ENCODE measurements around the gene LRRC34. TPM values are rescaled to one million over a fixed set of nuclear protein-coding genes. Genes with fewer than 3 reads are reported as not detected.

Gene LRRC34, protein sequence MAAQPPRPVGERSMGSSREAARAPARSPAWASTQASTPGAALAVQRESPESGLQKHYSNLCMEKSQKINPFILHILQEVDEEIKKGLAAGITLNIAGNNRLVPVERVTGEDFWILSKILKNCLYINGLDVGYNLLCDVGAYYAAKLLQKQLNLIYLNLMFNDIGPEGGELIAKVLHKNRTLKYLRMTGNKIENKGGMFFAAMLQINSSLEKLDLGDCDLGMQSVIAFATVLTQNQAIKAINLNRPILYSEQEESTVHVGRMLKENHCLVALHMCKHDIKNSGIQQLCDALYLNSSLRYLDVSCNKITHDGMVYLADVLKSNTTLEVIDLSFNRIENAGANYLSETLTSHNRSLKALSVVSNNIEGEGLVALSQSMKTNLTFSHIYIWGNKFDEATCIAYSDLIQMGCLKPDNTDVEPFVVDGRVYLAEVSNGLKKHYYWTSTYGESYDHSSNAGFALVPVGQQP
- total RNA-seq (2022; extraction: Qiagen RNA extraction; ENCODE audit: low read depth): not detected in 5 replicates

DNA sequence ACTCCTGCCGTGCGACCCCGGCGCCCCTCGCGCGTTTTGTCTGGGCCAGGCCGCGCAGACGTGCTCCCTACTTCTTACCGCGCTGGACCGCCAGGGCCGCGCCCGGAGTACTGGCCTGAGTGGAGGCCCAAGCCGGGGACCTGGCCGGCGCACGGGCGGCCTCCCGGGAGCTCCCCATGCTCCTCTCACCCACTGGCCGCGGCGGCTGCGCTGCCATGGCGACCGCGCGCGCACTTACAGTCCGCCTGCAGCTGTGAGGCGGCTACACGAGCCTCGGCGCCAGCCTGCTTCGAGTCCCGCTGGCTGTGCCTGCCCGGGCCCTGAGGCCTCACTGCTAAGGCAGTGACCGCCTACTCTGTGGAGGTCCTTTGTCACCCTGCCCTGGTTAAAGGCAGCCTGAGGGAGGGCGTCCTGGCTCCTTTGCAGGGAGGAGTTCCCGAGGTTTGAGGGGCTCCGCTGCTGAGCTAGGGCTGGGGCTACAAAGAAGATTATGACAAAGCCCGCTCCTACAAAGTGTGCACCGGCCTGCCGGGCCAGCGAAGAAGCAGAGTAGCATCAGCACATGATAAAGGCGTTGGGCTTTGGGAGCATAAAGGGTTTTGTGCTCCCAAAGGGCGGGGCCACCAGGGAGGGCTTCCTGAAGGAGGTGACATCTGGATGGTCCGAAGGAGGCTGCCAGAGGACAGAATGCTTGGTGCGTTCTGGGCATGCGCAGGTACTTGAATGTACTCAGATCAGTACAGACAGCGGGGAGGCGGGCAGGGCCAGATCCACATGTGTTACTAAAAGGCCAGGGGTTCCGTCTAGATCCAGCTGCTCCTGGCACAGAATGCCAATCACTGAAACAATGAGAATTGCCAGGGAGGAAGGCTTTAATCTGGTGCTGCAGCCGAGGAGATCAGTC is at the start of gene LRRC34, which contains the start of gene LRRIQ4:
Gene LRRC34, minus strand, starts transcription at position 573 of the 904 bp plus-strand sequence. Its CDS starts 356 bp downstream, at position 217.
Gene LRRIQ4, plus strand, starts transcription at position 539 of the 904 bp plus-strand sequence. CDS start 9,052 bp downstream, outside the sequence.

DNA sequence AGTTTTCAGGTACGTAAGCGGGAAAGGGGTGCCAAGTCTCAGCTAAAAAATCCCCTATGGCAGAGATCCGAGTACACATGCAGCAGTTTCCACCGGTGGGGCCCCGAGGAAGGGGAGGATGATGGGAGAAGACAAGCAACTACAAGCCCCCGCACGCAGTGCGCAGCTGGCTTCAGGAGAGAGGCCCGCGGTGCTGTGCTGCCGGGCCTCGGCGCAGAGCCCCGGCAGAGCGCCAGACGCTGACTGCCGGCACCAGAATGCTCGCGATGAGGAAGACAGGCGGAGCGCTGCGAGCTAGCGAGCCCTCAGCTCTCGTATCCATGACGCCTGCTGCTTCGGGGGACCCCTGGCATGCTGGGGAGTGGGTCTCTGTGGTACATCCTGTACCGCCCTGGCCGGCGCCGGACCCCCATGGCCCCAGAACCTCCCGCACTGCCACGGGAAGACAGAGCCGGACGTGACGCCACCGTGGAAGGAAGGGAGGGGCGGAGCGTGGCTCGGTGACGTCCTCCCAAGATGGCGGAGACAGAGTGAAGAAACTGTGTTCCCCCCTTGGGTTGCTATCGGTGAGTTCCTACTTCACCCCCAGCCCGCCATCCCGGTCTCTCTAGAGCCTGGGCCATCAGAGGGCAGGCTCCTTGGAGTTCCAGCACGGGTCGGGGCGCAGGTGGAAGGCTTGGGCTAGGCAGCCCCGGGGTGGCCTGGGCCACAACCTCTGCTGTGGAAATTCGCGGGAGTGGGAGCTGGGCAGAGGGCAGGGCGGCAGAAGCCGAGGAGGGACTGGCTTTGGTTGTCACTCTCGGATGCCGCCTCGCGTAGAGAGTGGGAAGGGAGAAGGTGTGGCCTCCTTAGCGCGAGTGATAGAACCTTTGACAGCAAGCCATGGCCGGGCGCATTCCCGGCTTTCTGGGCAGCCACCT is 39.5 kb downstream of the LRRC34 start, which contains the start of gene MYNN:
Gene MYNN, plus strand, starts transcription at position 500 of the 920 bp plus-strand sequence. CDS start 900 bp downstream, outside the sequence.

DNA sequence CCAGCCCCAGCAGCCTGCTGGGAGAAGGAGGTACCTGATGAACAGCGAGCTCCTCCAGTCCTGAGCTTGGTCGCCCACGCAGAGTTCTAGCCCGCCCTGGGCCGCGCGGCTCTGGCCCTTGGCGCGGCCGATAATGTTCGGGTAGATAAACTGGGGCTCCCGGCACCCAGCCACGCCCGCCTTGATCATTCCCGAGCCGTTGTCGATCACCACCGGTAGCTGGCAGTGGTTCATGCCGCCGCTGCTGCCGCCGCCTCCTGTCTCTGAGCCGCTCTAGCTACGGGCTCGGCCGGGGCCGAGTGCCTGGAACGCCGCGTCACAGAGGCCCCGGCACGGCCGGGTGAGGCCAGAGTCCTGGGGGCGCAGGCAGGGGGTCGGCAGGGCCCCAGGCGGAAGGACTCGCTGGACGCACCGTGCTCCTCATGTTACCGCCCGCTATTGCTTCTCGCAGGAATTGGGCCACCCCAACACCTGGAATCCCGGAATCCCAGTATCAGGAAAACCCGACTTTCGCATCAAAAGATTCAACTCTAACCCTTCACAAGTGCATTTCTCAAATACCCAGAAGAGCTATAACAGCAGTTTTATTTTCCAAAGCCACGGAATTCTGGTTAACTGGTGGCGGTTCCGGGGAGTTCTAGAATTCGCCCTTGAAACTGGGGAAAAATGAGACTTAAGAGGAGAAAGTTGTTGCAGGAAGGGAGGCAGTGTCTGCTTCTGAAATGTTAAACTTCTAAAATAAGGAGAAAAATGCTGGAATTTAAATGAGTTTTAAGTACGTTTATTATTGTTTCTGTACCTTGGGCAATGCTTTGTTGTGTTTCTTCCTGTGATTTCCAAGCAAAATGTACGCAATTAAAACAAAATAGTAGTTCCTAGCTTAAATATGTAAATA is 43.2 kb downstream of the LRRC34 start, which contains the start of gene ACTRT3:
Gene ACTRT3, minus strand, starts transcription at position 275 of the 895 bp plus-strand sequence. Its CDS starts 41 bp downstream, at position 234.

DNA sequence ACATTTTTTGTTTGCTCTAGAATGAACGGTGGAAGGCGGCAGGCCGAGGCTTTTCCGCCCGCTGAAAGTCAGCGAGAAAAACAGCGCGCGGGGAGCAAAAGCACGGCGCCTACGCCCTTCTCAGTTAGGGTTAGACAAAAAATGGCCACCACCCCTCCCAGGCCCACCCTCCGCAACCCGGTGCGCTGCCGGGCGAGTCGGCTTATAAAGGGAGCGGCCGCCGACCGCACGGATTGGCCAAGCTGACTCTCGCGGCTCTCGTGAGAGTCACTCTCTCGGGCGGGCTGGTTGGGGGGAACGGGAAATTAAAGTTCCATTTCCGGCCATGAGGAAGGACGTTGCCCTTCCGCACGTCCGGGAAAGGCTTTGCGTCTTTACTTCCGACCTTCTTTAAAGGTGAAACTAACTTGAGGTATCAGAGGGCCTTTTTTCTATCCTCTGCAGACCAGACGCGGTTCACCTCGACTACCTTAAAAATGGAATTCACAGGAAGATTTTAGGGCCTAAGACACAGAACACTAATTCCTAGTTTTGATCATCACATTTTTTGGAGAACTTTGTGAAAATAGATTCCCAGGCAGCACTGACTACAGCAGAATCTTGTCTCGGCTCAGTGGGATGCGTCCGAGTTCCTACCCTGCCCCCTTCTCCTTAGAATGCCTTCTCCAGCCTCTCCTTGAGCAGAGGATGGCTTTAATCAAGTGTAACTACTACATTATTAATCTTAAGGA is 47.7 kb downstream of the LRRC34 start, which contains the start of gene TERC:
Gene TERC, minus strand, starts transcription at position 179 of the 731 bp plus-strand sequence.

Other genes with a start within 250 kb of the LRRC34 start
- gene MECOM, start 149.2 kb downstream of the LRRC34 start, total RNA-seq (2022; extraction: Qiagen RNA extraction; ENCODE audit: low read depth): 0.05 to 0.17 TPM in 2 of 5 replicates, not detected in the others
- gene TERC, start 47.8 kb downstream of the LRRC34 start, total RNA-seq (2022; extraction: Qiagen RNA extraction; ENCODE audit: low read depth): not detected in 5 replicates
- gene ACTRT3, start 43.3 kb downstream of the LRRC34 start, total RNA-seq (2022; extraction: Qiagen RNA extraction; ENCODE audit: low read depth): 2.4 to 3.4 TPM (median 3.1 TPM) in 5 replicates
- 8.5 to 10.9 TPM (median 9.1 TPM) in 5 replicates for gene MYNN, start 39.5 kb downstream of the LRRC34 start, total RNA-seq (2022; extraction: Qiagen RNA extraction; ENCODE audit: low read depth)
- not detected in 5 replicates for gene LRRIQ4, start within 50 bp of the LRRC34 start, total RNA-seq (2022; extraction: Qiagen RNA extraction; ENCODE audit: low read depth)
- gene LRRC31, start 57.0 kb upstream of the LRRC34 start, total RNA-seq (2022; extraction: Qiagen RNA extraction; ENCODE audit: low read depth): not detected in 5 replicates
- not detected in 5 replicates for gene SAMD7, start 98.7 kb upstream of the LRRC34 start, total RNA-seq (2022; extraction: Qiagen RNA extraction; ENCODE audit: low read depth)
- 78.0 to 126 TPM (median 87.7 TPM) in 5 replicates for gene SEC62, start 153.9 kb upstream of the LRRC34 start, total RNA-seq (2022; extraction: Qiagen RNA extraction; ENCODE audit: low read depth)
- gene GPR160, start 225.1 kb upstream of the LRRC34 start, total RNA-seq (2022; extraction: Qiagen RNA extraction; ENCODE audit: low read depth): 1.2 to 2.1 TPM (median 1.6 TPM) in 5 replicates